Measurements from ENCODE around the gene IQGAP2. TPM values are rescaled to one million over a fixed set of nuclear protein-coding genes. Genes with fewer than 3 reads are reported as not detected.

Gene IQGAP2
- total RNA-seq, 1 donor from 2014 or later = 1.4 TPM

GRCh38 chr5:76690704-76691466, 287.8 kb downstream of the IQGAP2 start:
- no peaks in the 10 kb centered on the region for H3K9me3 Mint-ChIP-seq (ENCODE audit: unreplicated experiment)
- no peak for TF ChIP-seq CTCF (IDR thresholded peaks at IDR 0.05; ENCODE audit: partially characterized antibody, unreplicated experiment)
- H3K4me3 Mint-ChIP-seq (ENCODE audit: unreplicated experiment) = no peak overlapping the region
- H3K36me3 Mint-ChIP-seq (ENCODE audit: unreplicated experiment) = no peaks in the 10 kb centered on the region
- H3K4me1 Mint-ChIP-seq (ENCODE audit: low read depth, unreplicated experiment) = no peaks in the 10 kb centered on the region
- H3K27ac Mint-ChIP-seq (ENCODE audit: unreplicated experiment) = no peak overlapping the region
- no peak for DNase-seq
- H3K27me3 Mint-ChIP-seq (ENCODE audit: unreplicated experiment) = no peaks in the 10 kb centered on the region

GRCh38 chr5:76691467-76692273, 288.6 kb downstream of the IQGAP2 start:
- TF ChIP-seq CTCF (IDR thresholded peaks at IDR 0.05; ENCODE audit: partially characterized antibody, unreplicated experiment) = no peak
- H3K36me3 Mint-ChIP-seq (ENCODE audit: unreplicated experiment) = no peaks in the 10 kb centered on the region
- H3K27ac Mint-ChIP-seq (ENCODE audit: unreplicated experiment) = no peak overlapping the region
- no peak overlapping the region for H3K4me3 Mint-ChIP-seq (ENCODE audit: unreplicated experiment)
- H3K27me3 Mint-ChIP-seq (ENCODE audit: unreplicated experiment) = no peaks in the 10 kb centered on the region
- H3K9me3 Mint-ChIP-seq (ENCODE audit: unreplicated experiment) = no peaks in the 10 kb centered on the region
- no peaks in the 10 kb centered on the region for H3K4me1 Mint-ChIP-seq (ENCODE audit: low read depth, unreplicated experiment)
- DNase-seq = no peak

GRCh38 chr5:76692274-76692540, 289.1 kb downstream of the IQGAP2 start:
- TF ChIP-seq CTCF (IDR thresholded peaks at IDR 0.05; ENCODE audit: partially characterized antibody, unreplicated experiment) = no peak
- Mint-ChIP-seq H3K9me3 (ENCODE audit: unreplicated experiment) (no peaks in the 10 kb centered on the region), H3K4me1 (ENCODE audit: low read depth, unreplicated experiment) (no peaks in the 10 kb centered on the region), H3K4me3 (ENCODE audit: unreplicated experiment) (no peak overlapping the region), H3K36me3 (ENCODE audit: unreplicated experiment) (no peaks in the 10 kb centered on the region), H3K27ac (ENCODE audit: unreplicated experiment) (no peak overlapping the region), H3K27me3 (ENCODE audit: unreplicated experiment) (no peaks in the 10 kb centered on the region)
- no peak for DNase-seq

- Mint-ChIP-seq H3K4me1 (ENCODE audit: low read depth, unreplicated experiment) (no peaks in the 10 kb centered on the region), H3K27me3 (ENCODE audit: unreplicated experiment) (no peaks in the 10 kb centered on the region), H3K9me3 (ENCODE audit: unreplicated experiment) (no peaks in the 10 kb centered on the region), H3K36me3 (ENCODE audit: unreplicated experiment) (no peaks in the 10 kb centered on the region), H3K4me3 (ENCODE audit: unreplicated experiment) (no peak overlapping the region), H3K27ac (ENCODE audit: unreplicated experiment) (no peak overlapping the region)
- no peak for DNase-seq
- no peak for TF ChIP-seq CTCF (IDR thresholded peaks at IDR 0.05; ENCODE audit: partially characterized antibody, unreplicated experiment)
These were observed 289.6 kb downstream of the IQGAP2 start for GRCh38 chr5:76692651-76693050.

- Mint-ChIP-seq H3K4me3 (ENCODE audit: unreplicated experiment) (no peak overlapping the region), H3K4me1 (ENCODE audit: low read depth, unreplicated experiment) (no peaks in the 10 kb centered on the region), H3K27ac (ENCODE audit: unreplicated experiment) (no peak overlapping the region), H3K9me3 (ENCODE audit: unreplicated experiment) (no peaks in the 10 kb centered on the region), H3K27me3 (ENCODE audit: unreplicated experiment) (no peaks in the 10 kb centered on the region), H3K36me3 (ENCODE audit: unreplicated experiment) (no peaks in the 10 kb centered on the region)
- no peak for DNase-seq
- TF ChIP-seq CTCF (IDR thresholded peaks at IDR 0.05; ENCODE audit: partially characterized antibody, unreplicated experiment) = no peak
These were observed 290.1 kb downstream of the IQGAP2 start for GRCh38 chr5:76693141-76693540.
